ENCODE measurements around the gene TAS1R3. TPM values are rescaled to one million over a fixed set of nuclear protein-coding genes. Genes with fewer than 3 reads are reported as not detected.

Gene TAS1R3
- total and polyA plus RNA-seq, 2 donors (not counting 1 experiment from before 2014, with no cell fraction given) = 4.1 to 11.7 TPM

GRCh38 chr1:1357871-1358432, 26.9 kb downstream of the TAS1R3 start:
- H3K4me3 ChIP-seq (ENCODE audit: control extremely low read depth in 1 of 5, extremely low read depth in 1 of 5, insufficient read depth in 1 of 5, low read depth in 2 of 5, low read length in 4 of 5) = no peak overlapping the region
- H2AFZ ChIP-seq (ENCODE audit: insufficient read depth, low read depth, low read length, poor library complexity, severe bottlenecking) = no peak overlapping the region
- ChIA-PET CTCF (interaction anchor here (0.9 kb wide), 1 partner anchor 14 kb away, joined by 3 read pairs; no protein-coding TSS in a partner anchor), POLR2A (no interaction called here)
- H3K27me3 Mint-ChIP-seq = peaks cover 28% of the 10 kb centered on the region
- H3K27me3 ChIP-seq (replicated peaks in 1 of 4; ENCODE audit: control extremely low read depth in 1 of 4, control insufficient read depth in 3 of 4, insufficient read depth in 4 of 4, low read length in 3 of 4) = peaks cover 0 to 62% (median 21%) of the 10 kb centered on the region in 4 experiments
- H3K4me2 ChIP-seq (replicated peaks; ENCODE audit: low read depth, low read length, poor library complexity, severe bottlenecking) = peak overlapping the region; percentile 35
- no peak overlapping the region for H3K9ac ChIP-seq (ENCODE audit: low read length)
- peaks cover 26 to 30% of the 10 kb centered on the region in 2 donors for H3K4me1 ChIP-seq (ENCODE audit: control insufficient read depth in 2 of 2, insufficient read depth in 2 of 2, low read length in 2 of 2)
- H3K36me3 ChIP-seq (replicated peaks in 1 of 2; ENCODE audit: control extremely low read depth in 1 of 2, control insufficient read depth in 1 of 2, extremely low read depth in 1 of 2, insufficient read depth in 2 of 2, low read length in 1 of 2) = no peaks in the 10 kb centered on the region
- no peak for DNase-seq
- H3K27ac ChIP-seq (ENCODE audit: low read length in 2 of 2) = no peak overlapping the region
- H3K27ac Mint-ChIP-seq = no peak overlapping the region
- no peaks in the 10 kb centered on the region for H3K9me3 Mint-ChIP-seq (ENCODE audit: insufficient read depth)
- H3K4me1 Mint-ChIP-seq = peaks cover 15% of the 10 kb centered on the region
- ATAC-seq (ENCODE audit: low read depth) = no peak
- intact Hi-C loops (cut with micrococcal nuclease) = no loop called here
- no peaks in the 10 kb centered on the region for H3K79me2 ChIP-seq (ENCODE audit: control insufficient read depth, insufficient read depth, low read length)
- H4K20me1 ChIP-seq (ENCODE audit: control insufficient read depth, insufficient read depth, low read length, poor library complexity, severe bottlenecking) = no peaks in the 10 kb centered on the region
- TF ChIP-seq CTCF (IDR thresholded peaks at IDR 0.05) = no peak
- no peak for TF ChIP-seq EZH2 (IDR thresholded peaks at IDR 0.05; ENCODE audit: borderline replicate concordance, insufficient read depth, low read depth, low read length, poor library complexity, severe bottlenecking)
- no peak overlapping the region for H3K4me3 Mint-ChIP-seq
- WGBS (ENCODE audit: insufficient coverage) = 19% methylated on average over 17 of the region's 18 CpGs
- H3K9me3 ChIP-seq (ENCODE audit: control extremely low read depth in 1 of 3, control insufficient read depth in 2 of 3, insufficient read depth in 1 of 3, low read length in 2 of 3) = peaks cover 0 to 13% (median 0%) of the 10 kb centered on the region in 3 donors

- ATAC-seq (ENCODE audit: low read depth) (no peak), DNase-seq (no peak)
- 29% methylated on average over 25 of the region's 29 CpGs for WGBS (ENCODE audit: insufficient coverage)
- H3K27ac Mint-ChIP-seq = peak within 1 kb of the TSS; percentile 7
- Histone ChIP-seq H3K9me3 (ENCODE audit: control extremely low read depth in 1 of 3, control insufficient read depth in 2 of 3, insufficient read depth in 1 of 3, low read length in 2 of 3) (peaks cover 0 to 6% (median 0%) of the 10 kb centered on the region in 3 donors), H3K4me3 (ENCODE audit: control extremely low read depth in 1 of 5, extremely low read depth in 1 of 5, insufficient read depth in 1 of 5, low read depth in 2 of 5, low read length in 4 of 5) (no peak within 1 kb of the TSS), H3K9ac (ENCODE audit: low read length) (no peak within 1 kb of the TSS), H3K27me3 (replicated peaks in 1 of 4; ENCODE audit: control extremely low read depth in 1 of 4, control insufficient read depth in 3 of 4, insufficient read depth in 4 of 4, low read length in 3 of 4) (peaks cover 0 to 55% (median 16%) of the 10 kb centered on the region in 4 experiments), H3K4me1 (ENCODE audit: control insufficient read depth in 2 of 2, insufficient read depth in 2 of 2, low read length in 2 of 2) (peaks cover 18 to 23% of the 10 kb centered on the region in 2 donors), H3K36me3 (replicated peaks in 1 of 2; ENCODE audit: control extremely low read depth in 1 of 2, control insufficient read depth in 1 of 2, extremely low read depth in 1 of 2, insufficient read depth in 2 of 2, low read length in 1 of 2) (no peaks in the 10 kb centered on the region), H3K27ac (ENCODE audit: low read length in 2 of 2) (no peak within 1 kb of the TSS), H3K4me2 (replicated peaks; ENCODE audit: low read depth, low read length, poor library complexity, severe bottlenecking) (peak within 1 kb of the TSS; percentile 35), H4K20me1 (ENCODE audit: control insufficient read depth, insufficient read depth, low read length, poor library complexity, severe bottlenecking) (no peaks in the 10 kb centered on the region), H2AFZ (ENCODE audit: insufficient read depth, low read depth, low read length, poor library complexity, severe bottlenecking) (no peak within 1 kb of the TSS), H3K79me2 (ENCODE audit: control insufficient read depth, insufficient read depth, low read length) (no peaks in the 10 kb centered on the region)
- no peak within 1 kb of the TSS for H3K4me3 Mint-ChIP-seq
- H3K4me1 Mint-ChIP-seq = peaks cover 12% of the 10 kb centered on the region
- no peaks in the 10 kb centered on the region for H3K9me3 Mint-ChIP-seq (ENCODE audit: insufficient read depth)
- H3K27me3 Mint-ChIP-seq = peaks cover 28% of the 10 kb centered on the region
- intact Hi-C loops (cut with micrococcal nuclease) = no loop called here
- TF ChIP-seq EZH2 (IDR thresholded peaks at IDR 0.05; ENCODE audit: borderline replicate concordance, insufficient read depth, low read depth, low read length, poor library complexity, severe bottlenecking) (no peak), CTCF (IDR thresholded peaks at IDR 0.05) (no peak)
- POLR2A ChIA-PET = no interaction called here
- CTCF ChIA-PET = no interaction called here
These were observed 27.6 kb downstream of the TAS1R3 start, which contains the start of gene MXRA8 for GRCh38 chr1:1358433-1359271. MXRA8 (minus strand) TSS chr1:1358555; CDS start chr1:1358504, 51 bp downstream.
